Stimulated activated CD4-positive, alpha-beta T cell treated with anti-CD3 and anti-CD28 coated beads, TNF-alpha, amount 100 ng/mL, for 48 hours (primary cell): ENCODE results near the gene ASB11.
"Not testable (repeated sequence)": the region's sequence is repeated elsewhere in the genome, so short reads cannot be mapped to it uniquely, and the experiment has no call there.

Experiments used
- DNase-seq, 3 donors: peaks; one replicate each; pipeline ENCODE4 v3.0.0-alpha.2; 2020; ENCODE audit warnings: low read depth in 3 of 3

The ASB11 gene

GRCh38 chrX:15305899-15306298 is 9.5 kb downstream of the ASB11 start:
- not testable (repeated sequence) for DNase-seq

GRCh38 chrX:15301924-15302323 is 13.5 kb downstream of the ASB11 start:
- DNase-seq, result peak in 1 of 3 donors; percentile 4

GRCh38 chrX:15299941-15300851 is 15.2 kb downstream of the ASB11 start:
- DNase-seq, result no peak

GRCh38 chrX:15298780-15299179 is 16.7 kb downstream of the ASB11 start:
- DNase-seq, result no peak

- no peak for DNase-seq
These were observed 17.2 kb downstream of the ASB11 start for GRCh38 chrX:15298201-15298600.

GRCh38 chrX:15293451-15293850 is 22.0 kb downstream of the ASB11 start:
- DNase-seq, result no peak

- no peak for DNase-seq
These were observed 22.6 kb downstream of the ASB11 start for GRCh38 chrX:15292861-15293260.

GRCh38 chrX:15277604-15278003 is 37.8 kb downstream of the ASB11 start:
- no peak for DNase-seq

GRCh38 chrX:15274946-15275345 is 40.5 kb downstream of the ASB11 start:
- DNase-seq, result no peak

GRCh38 chrX:15273275-15273674 is 42.2 kb downstream of the ASB11 start:
- not testable (repeated sequence) for DNase-seq

GRCh38 chrX:15271757-15272156 is 43.7 kb downstream of the ASB11 start:
- no peak for DNase-seq

- no peak for DNase-seq
These were observed 45.6 kb downstream of the ASB11 start, which contains the start of gene ASB9 for GRCh38 chrX:15269618-15270521. Gene ASB9 (minus strand): TSS chrX:15270083. CDS start chrX:15269874, 209 bp downstream.

- DNase-seq, result no peak
These were observed 46.3 kb downstream of the ASB11 start for GRCh38 chrX:15269120-15269519.

GRCh38 chrX:15254852-15255251 is 60.6 kb downstream of the ASB11 start:
- no peak for DNase-seq

- no peak for DNase-seq
These were observed 69.5 kb downstream of the ASB11 start for GRCh38 chrX:15245896-15246295.

- DNase-seq, result no peak
These were observed 71.0 kb downstream of the ASB11 start for GRCh38 chrX:15244421-15244820.

GRCh38 chrX:15242899-15243555 is 72.4 kb downstream of the ASB11 start:
- peak in 2 of 3 donors; percentile 3 to 38 for DNase-seq

GRCh38 chrX:15241301-15241700 is 74.1 kb downstream of the ASB11 start:
- DNase-seq, result no peak

GRCh38 chrX:15240414-15240813 is 75.0 kb downstream of the ASB11 start:
- no peak for DNase-seq

GRCh38 chrX:15236146-15236545 is 79.3 kb downstream of the ASB11 start:
- DNase-seq, result no peak

GRCh38 chrX:15235001-15235400 is 80.4 kb downstream of the ASB11 start:
- DNase-seq, result no peak
